Type B pancreatic cell (in vitro differentiated cells): ENCODE results near the gene SMYD3. TPM values are rescaled to one million over a fixed set of nuclear protein-coding genes. Genes with fewer than 3 reads are reported as not detected.

ENCODE experiments used
- DNase-seq: peaks from one replicate; pipeline ENCODE4 v3.0.0; 2021; ENCODE audit warnings: mixed read lengths; ENCODE audit not compliant: unreplicated experiment; ENCODE audit errors: extremely low spot score
- H3K27ac Mint-ChIP-seq: 2 replicates; pipeline ENCODE4 v1.8.0; 2021; ENCODE audit warnings: mild to moderate bottlenecking, mixed read lengths
- H3K27me3 Mint-ChIP-seq: 2 replicates; pipeline ENCODE4 v1.8.0; 2021; ENCODE audit warnings: mixed read lengths
- H3K36me3 Mint-ChIP-seq: 2 replicates; pipeline ENCODE4 v1.8.0; 2021; ENCODE audit warnings: mixed read lengths
- H3K4me1 Mint-ChIP-seq: one replicate; pipeline ENCODE4 v1.8.0; 2021; ENCODE audit warnings: mixed read lengths; ENCODE audit not compliant: unreplicated experiment
- H3K4me3 Mint-ChIP-seq: 2 replicates; pipeline ENCODE4 v1.8.0; 2021; ENCODE audit warnings: mild to moderate bottlenecking, mixed read lengths
- H3K9me3 Mint-ChIP-seq: 2 replicates; pipeline ENCODE4 v1.8.0; 2021; ENCODE audit warnings: mixed read lengths
- CTCF ChIP-seq: fragments of 200-600 bp; sonication (generic); conservative IDR thresholded peaks from 2 replicates; pipeline ENCODE4 v1.5.0; 2021; ENCODE audit warnings: antibody characterized with exemption, mild to moderate bottlenecking
- total RNA-seq: library from RNA; stranded (reverse); gene quantifications from 2 replicates; pipeline ENCODE4 v1.2.1, GENCODE V29; 2021; ENCODE audit warnings: low replicate concordance

SMYD3 gene
- total RNA-seq, 1 donor from 2014 or later, result 19.4 TPM

- H3K27ac Mint-ChIP-seq, result no peak overlapping the region
- no peaks in the 10 kb centered on the region for H3K9me3 Mint-ChIP-seq
- H3K4me1 Mint-ChIP-seq, result peaks cover 17% of the 10 kb centered on the region
- H3K36me3 Mint-ChIP-seq, result peaks cover 13% of the 10 kb centered on the region
- DNase-seq, result no peak
- no peak for TF ChIP-seq CTCF
- peaks cover 7% of the 10 kb centered on the region for H3K27me3 Mint-ChIP-seq
- no peak overlapping the region for H3K4me3 Mint-ChIP-seq
Observed at GRCh38 chr1:246503341-246503740, 3.7 kb downstream of the SMYD3 start.

- Mint-ChIP-seq H3K4me1 (peaks cover 4% of the 10 kb centered on the region), H3K4me3 (no peak overlapping the region), H3K36me3 (peaks cover 6% of the 10 kb centered on the region), H3K27me3 (no peaks in the 10 kb centered on the region), H3K27ac (no peak overlapping the region), H3K9me3 (no peaks in the 10 kb centered on the region)
- peak; percentile 85 for TF ChIP-seq CTCF
- no peak for DNase-seq
Observed at GRCh38 chr1:246497331-246497915, 9.7 kb downstream of the SMYD3 start.

GRCh38 chr1:246492611-246493245 is 14.4 kb downstream of the SMYD3 start:
- H3K27me3 Mint-ChIP-seq, result no peaks in the 10 kb centered on the region
- no peak overlapping the region for H3K27ac Mint-ChIP-seq
- H3K36me3 Mint-ChIP-seq, result no peaks in the 10 kb centered on the region
- TF ChIP-seq CTCF, result peak; percentile 85
- no peak for DNase-seq
- H3K9me3 Mint-ChIP-seq, result no peaks in the 10 kb centered on the region
- peaks cover 7% of the 10 kb centered on the region for H3K4me1 Mint-ChIP-seq
- no peak overlapping the region for H3K4me3 Mint-ChIP-seq

- Mint-ChIP-seq H3K27me3 (no peaks in the 10 kb centered on the region), H3K4me1 (peaks cover 7% of the 10 kb centered on the region), H3K4me3 (no peak overlapping the region), H3K27ac (no peak overlapping the region), H3K9me3 (no peaks in the 10 kb centered on the region), H3K36me3 (no peaks in the 10 kb centered on the region)
- no peak for TF ChIP-seq CTCF
- no peak for DNase-seq
Observed at GRCh38 chr1:246491551-246492053, 15.5 kb downstream of the SMYD3 start.

- Mint-ChIP-seq H3K4me3 (no peak overlapping the region), H3K27ac (no peak overlapping the region), H3K36me3 (no peaks in the 10 kb centered on the region), H3K4me1 (peaks cover 7% of the 10 kb centered on the region), H3K9me3 (no peaks in the 10 kb centered on the region), H3K27me3 (no peaks in the 10 kb centered on the region)
- no peak for DNase-seq
- TF ChIP-seq CTCF, result no peak
Observed at GRCh38 chr1:246488674-246489073, 18.4 kb downstream of the SMYD3 start.
